Activated naive CD4-positive, alpha-beta T cell treated with anti-CD3 and anti-CD28 coated beads for 36 hours (primary cell): ENCODE results near the gene RNF5. TPM values are rescaled to one million over a fixed set of nuclear protein-coding genes. Genes with fewer than 3 reads are reported as not detected.
A peak's percentile ranks its signal among the peaks of the same experiment; 100 is the strongest.

Source experiments
- CTCF ChIA-PET: fragments of 350-600 bp; sonication (Branson Sonifier 250); formaldehyde crosslinking; loops from one replicate; lab custom pipeline; 2021; ENCODE audit warnings: antibody characterized with exemption; lab: Charles Lee
- DNase-seq: peaks from one replicate; pipeline ENCODE4 v3.0.0-alpha.2; 2020
- H3K27ac Mint-ChIP-seq: one replicate; pipeline ENCODE4 v1.8.0; 2021; ENCODE audit warnings: mild to moderate bottlenecking, mixed read lengths
- H3K27me3 Mint-ChIP-seq: one replicate; pipeline ENCODE4 v1.8.0; 2021; ENCODE audit warnings: low read depth, mixed read lengths
- H3K36me3 Mint-ChIP-seq: one replicate; pipeline ENCODE4 v1.8.0; 2021; ENCODE audit warnings: low read depth, mixed read lengths
- H3K4me1 Mint-ChIP-seq: one replicate; pipeline ENCODE4 v1.8.0; 2021; ENCODE audit warnings: low read depth, mixed read lengths
- H3K4me3 Mint-ChIP-seq: one replicate; pipeline ENCODE4 v1.8.0; 2021; ENCODE audit warnings: mild to moderate bottlenecking, moderate library complexity, mixed read lengths
- H3K9me3 Mint-ChIP-seq: one replicate; pipeline ENCODE4 v1.8.0; 2021; ENCODE audit warnings: mixed read lengths
- intact Hi-C: fragments of 100-400 bp; cut with micrococcal nuclease; formaldehyde crosslinking; loops from one replicate; pipeline ENCODE4 v1.15.1; 2023
- total RNA-seq, 2 experiments: library from RNA; stranded (reverse); gene quantifications; one replicate each; pipeline ENCODE4 v1.2.3, GENCODE V29; 2021

The RNF5 gene
- total RNA-seq, 2 experiments from 2014 or later = 39.5 to 39.9 TPM

DNA sequence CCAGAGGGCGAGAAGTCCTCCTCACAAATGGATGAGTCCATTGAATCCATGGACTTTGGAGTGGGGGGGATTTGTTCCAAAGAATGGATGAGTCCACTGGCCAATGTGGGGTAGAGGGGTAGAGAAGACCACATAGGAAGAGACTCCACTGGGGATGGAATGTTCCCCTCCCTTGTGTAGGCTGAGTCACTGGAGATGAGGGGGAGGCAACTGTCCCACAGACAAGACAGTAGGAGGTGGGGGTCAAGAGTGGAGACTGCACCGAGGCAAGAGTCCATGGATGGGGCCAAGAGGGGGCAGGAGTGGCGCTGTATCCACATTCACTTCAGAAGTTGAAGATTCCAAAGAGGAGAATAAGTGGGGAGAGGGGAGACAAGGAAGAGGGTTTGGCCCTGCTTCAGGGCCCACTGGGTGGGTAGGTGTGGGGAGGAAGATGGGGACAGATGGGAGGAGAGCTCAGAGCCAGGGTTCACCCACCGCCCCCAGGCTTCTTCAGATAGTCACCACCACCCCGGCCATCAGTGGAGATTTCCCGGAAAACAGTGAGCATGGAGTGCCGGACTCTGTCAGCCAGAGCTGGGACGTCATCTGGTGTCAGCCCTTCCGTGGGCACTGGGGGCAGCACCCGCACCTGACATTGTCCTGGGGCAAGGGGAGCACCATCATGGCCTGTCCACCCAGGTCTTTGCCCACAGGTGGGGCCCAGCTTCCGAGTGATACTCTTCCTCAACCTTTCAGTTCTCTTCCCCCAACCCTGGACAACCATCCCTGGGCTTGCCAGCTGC is 9.2 kb upstream of the RNF5 start:
- no peak overlapping the region for H3K27ac Mint-ChIP-seq
- no peaks in the 10 kb centered on the region for H3K9me3 Mint-ChIP-seq
- H3K36me3 Mint-ChIP-seq = peaks cover 26% of the 10 kb centered on the region
- intact Hi-C loops = no loop called here
- DNase-seq = no peak
- CTCF ChIA-PET = no interaction called here
- H3K4me1 Mint-ChIP-seq = peaks cover 19% of the 10 kb centered on the region
- H3K27me3 Mint-ChIP-seq = no peaks in the 10 kb centered on the region
- H3K4me3 Mint-ChIP-seq = no peak overlapping the region

DNA sequence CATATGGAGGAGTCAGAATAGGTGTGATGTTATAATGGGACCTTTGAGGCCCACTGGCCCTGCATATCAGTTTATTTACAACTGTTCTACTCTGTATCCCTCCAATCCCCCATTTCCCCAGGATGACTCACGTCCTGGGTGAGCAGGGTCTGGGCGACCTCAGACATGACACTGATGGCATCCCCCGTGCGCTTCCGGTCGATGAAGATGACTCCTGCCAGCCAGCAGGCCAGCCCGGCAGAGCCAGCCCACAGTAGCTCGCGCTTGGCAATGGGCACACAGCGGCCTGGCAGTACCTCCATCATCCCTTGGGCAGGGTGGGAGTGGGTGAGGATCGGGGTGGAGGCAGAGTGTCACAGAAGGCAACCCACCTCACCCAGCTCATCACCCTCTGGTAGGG is 7.9 kb upstream of the RNF5 start:
- peaks cover 26% of the 10 kb centered on the region for H3K36me3 Mint-ChIP-seq
- H3K27me3 Mint-ChIP-seq = no peaks in the 10 kb centered on the region
- no peak overlapping the region for H3K27ac Mint-ChIP-seq
- intact Hi-C loops = no loop called here
- H3K4me1 Mint-ChIP-seq = peaks cover 30% of the 10 kb centered on the region
- no peaks in the 10 kb centered on the region for H3K9me3 Mint-ChIP-seq
- H3K4me3 Mint-ChIP-seq = no peak overlapping the region
- no peak for DNase-seq
- CTCF ChIA-PET = interaction anchor here (0.6 kb wide), 1 partner anchor 31 kb away, joined by 3 read pairs; no protein-coding TSS in a partner anchor

DNA sequence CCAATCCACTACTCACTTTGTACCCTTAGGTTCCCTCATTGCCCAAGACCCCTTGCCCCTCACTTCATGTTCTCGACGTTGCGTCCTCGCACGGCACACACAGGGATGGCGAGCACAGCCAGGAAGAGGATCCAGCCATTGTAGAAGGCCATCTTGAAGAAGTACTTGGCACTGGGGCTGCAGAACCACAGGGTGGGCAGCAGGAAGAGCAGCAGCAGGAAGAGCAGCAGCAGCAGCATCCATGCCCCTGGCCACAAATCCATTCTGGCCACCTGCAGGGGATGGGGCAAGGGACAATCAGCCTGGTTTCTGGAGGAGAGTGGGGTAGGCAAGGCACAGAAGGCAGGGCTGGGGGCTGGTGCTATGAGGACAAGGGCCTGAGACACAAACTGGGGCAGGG is 7.0 kb upstream of the RNF5 start:
- Mint-ChIP-seq H3K27me3 (no peaks in the 10 kb centered on the region), H3K27ac (no peak overlapping the region), H3K36me3 (peaks cover 21% of the 10 kb centered on the region), H3K4me3 (no peak overlapping the region), H3K4me1 (peaks cover 33% of the 10 kb centered on the region), H3K9me3 (no peaks in the 10 kb centered on the region)
- CTCF ChIA-PET = interaction anchor here (0.7 kb wide), 1 partner anchor 11 kb away, joined by 3 read pairs; no protein-coding TSS in a partner anchor
- intact Hi-C loops = no loop called here
- no peak for DNase-seq

DNA sequence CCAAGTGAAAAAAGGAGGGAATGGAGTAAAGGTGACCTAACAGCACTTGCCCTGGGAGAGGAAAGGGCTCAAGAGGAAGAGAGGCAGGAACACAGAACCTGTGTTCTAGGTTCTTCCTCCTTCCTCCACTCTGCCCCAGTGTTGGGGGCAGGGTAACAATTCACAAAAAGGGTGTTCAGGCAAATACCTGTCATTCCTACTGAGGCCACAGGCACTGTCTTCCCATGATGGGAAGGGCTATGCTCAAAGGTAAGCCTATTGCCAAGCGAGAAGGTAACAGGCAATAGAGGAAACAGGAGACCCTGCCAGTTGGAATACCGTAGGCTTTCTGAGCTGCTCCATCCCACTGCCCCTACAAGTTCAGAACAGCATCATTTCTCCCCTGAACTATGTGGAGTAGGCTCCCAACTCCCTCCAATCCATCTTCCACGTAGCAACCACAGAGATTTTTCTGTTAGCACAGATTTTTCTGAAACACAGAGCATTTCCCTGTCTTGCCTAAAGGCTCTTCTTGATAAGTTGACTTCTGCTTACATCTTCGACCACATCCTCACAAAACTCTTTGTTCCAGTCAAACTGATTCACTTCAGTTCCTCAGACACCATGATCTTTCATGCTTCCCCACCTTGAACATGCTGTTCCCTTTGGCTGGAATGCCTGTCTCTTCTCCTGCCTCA is 5.0 kb upstream of the RNF5 start:
- intact Hi-C loops = no loop called here
- DNase-seq = no peak
- Mint-ChIP-seq H3K4me1 (peaks cover 42% of the 10 kb centered on the region), H3K36me3 (peaks cover 16% of the 10 kb centered on the region), H3K27ac (peak overlapping the region; percentile 20), H3K9me3 (no peaks in the 10 kb centered on the region), H3K4me3 (no peak overlapping the region), H3K27me3 (no peaks in the 10 kb centered on the region)
- CTCF ChIA-PET = no interaction called here

DNA sequence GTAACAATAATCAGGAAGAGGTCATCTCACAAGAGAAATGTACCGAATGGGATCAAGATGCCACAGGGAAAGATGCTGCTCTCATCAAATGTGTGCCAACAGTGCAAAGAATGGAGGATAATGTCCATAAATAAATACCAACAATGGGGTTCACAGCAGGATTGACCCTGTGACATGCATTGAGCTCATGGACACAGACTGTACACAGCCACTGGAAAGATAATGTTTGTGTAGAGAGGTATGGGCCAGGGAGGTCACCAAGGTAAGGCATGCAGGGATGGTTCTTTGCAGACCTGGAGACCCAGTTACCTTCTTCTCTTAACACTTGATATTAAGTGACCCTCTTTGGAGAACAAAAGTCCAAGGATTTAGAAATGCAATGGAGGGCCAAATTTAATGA is 3.8 kb upstream of the RNF5 start:
- H3K4me1 Mint-ChIP-seq = peaks cover 51% of the 10 kb centered on the region
- H3K27ac Mint-ChIP-seq = no peak overlapping the region
- CTCF ChIA-PET = no interaction called here
- no peaks in the 10 kb centered on the region for H3K9me3 Mint-ChIP-seq
- intact Hi-C loops = no loop called here
- no peaks in the 10 kb centered on the region for H3K27me3 Mint-ChIP-seq
- H3K4me3 Mint-ChIP-seq = peak overlapping the region; percentile 5
- DNase-seq = no peak
- H3K36me3 Mint-ChIP-seq = peaks cover 13% of the 10 kb centered on the region

DNA sequence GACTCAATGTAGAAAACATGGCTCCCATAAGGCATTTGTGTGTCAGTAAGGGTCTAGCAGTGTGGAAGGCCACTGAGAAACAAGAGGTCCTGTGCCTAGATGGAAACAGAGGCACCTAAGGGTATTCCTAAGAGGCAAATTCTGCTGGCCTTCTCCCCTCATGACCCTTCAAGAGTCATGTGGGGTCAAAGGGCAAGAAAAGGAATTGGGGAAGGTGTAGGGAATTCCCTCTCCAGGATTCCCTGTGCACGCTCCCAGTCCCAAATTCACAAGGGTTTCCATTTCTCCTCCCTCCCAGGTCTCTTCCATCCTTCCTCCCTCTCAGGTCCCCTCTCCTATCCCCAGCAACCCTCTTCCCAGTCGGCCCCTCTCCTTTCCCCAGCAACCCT is 2.9 kb upstream of the RNF5 start:
- no peaks in the 10 kb centered on the region for H3K27me3 Mint-ChIP-seq
- no peak for DNase-seq
- intact Hi-C loops = loop anchor here (5.0 kb wide), 2 partner anchors 667 to 797 kb away; partner anchors contain the start of gene PSMB8
- no peaks in the 10 kb centered on the region for H3K9me3 Mint-ChIP-seq
- CTCF ChIA-PET = no interaction called here
- peaks cover 7% of the 10 kb centered on the region for H3K36me3 Mint-ChIP-seq
- H3K4me3 Mint-ChIP-seq = peak overlapping the region; percentile 91
- peaks cover 59% of the 10 kb centered on the region for H3K4me1 Mint-ChIP-seq
- peak overlapping the region; percentile 79 for H3K27ac Mint-ChIP-seq

DNA sequence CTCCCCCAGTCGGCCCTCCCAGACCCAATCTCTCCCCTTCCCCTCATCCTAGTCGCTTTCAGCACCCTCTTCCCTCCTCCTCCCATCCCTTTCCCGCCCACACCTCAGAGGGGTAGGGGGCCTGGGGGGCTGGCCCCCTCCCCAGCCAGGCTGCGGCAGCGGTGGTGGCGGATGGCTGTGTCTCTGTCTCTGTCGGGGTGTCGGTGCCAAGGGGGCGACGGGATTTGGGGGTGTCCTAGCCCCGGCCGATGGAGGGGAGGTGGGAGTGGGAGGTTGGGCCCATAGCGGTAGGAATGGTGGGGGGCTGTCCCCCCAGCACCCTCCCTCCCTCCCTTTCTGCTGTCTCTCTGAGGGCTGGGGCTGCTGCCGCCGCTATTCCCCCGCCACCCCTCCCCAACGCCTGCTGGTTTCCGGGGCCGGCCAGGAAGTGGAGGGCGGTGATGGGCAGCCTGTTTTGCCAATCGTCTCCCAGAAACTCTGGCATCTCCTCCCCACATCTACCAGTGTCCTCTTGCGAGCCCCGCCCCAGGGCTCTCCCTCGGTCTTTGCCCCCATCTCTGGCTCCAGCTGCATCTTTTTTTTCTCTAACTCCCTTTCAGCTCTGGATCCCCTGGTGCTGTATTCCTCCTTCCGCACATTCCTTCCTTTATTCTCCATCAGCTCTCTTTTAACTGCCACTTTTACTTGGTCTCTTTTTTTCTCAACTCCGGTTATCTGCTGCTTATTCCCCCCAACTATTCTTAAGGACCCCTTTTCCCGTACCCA is 2.3 kb upstream of the RNF5 start, which contains the start of gene AGPAT1:
Gene AGPAT1, minus strand, starts transcription at position 374 of the 765 bp plus-strand sequence. CDS start 4,588 bp downstream, outside the sequence.
- Mint-ChIP-seq H3K4me1 (peaks cover 64% of the 10 kb centered on the region), H3K9me3 (no peaks in the 10 kb centered on the region), H3K27me3 (no peaks in the 10 kb centered on the region), H3K27ac (peak within 1 kb of the TSS; percentile 96), H3K36me3 (peaks cover 8% of the 10 kb centered on the region), H3K4me3 (peak within 1 kb of the TSS; percentile 91)
- peak; percentile 99 for DNase-seq
- intact Hi-C loops = loop anchor here (1.0 to 5.0 kb wide), 4 partner anchors 279 to 796 kb away; partner anchors contain the start of genes EHMT2 and PSMB8
- CTCF ChIA-PET = interaction anchor here (1.2 to 2.9 kb wide), 2 partner anchors 13 to 19 kb away, joined by 3 to 11 read pairs; no protein-coding TSS in a partner anchor

DNA sequence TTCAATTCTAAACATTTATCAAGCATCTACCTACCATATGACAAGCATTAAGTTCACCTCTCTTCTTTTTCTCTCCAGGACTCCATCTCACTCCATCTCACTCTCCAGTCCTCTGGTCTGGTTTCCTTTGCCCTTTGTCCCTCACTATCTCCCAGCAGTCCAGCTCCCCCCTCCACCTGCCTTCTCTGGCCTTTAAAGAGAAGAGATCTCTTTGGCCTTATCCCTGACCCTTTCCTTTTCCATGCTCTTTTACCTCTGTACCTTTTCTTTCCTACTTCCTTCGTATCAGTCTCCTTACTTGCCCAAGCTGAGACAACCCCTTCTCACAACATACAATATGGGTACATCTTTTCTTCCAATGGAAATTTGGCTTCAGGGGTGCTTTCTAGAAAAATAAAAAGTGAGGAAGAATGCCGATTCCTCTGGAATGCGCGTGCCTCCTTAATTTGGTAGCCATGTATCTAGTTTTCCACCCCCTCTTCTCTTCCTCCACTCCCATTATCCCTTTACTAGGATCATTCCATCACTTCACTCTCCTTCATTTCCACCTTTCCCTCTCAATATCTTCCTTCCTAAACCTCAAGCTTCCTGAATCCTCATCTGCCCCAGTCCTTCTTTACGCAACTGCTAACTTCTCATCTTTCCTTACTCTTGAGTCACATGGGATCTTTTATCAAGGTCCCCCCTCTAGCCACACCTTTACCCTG is 1.6 kb upstream of the RNF5 start:
- Mint-ChIP-seq H3K9me3 (no peaks in the 10 kb centered on the region), H3K36me3 (peaks cover 6% of the 10 kb centered on the region), H3K4me1 (peaks cover 62% of the 10 kb centered on the region), H3K27ac (peak overlapping the region; percentile 96), H3K4me3 (peak overlapping the region; percentile 91), H3K27me3 (no peaks in the 10 kb centered on the region)
- CTCF ChIA-PET = interaction anchor here (1.2 to 2.9 kb wide), 2 partner anchors 12 to 19 kb away, joined by 3 to 11 read pairs; no protein-coding TSS in a partner anchor
- DNase-seq = no peak
- intact Hi-C loops = loop anchor here (1.0 to 5.0 kb wide), 6 partner anchors 22 to 796 kb away; partner anchors contain the start of genes EHMT2, PPT2, PSMB8 and SKIC2

DNA sequence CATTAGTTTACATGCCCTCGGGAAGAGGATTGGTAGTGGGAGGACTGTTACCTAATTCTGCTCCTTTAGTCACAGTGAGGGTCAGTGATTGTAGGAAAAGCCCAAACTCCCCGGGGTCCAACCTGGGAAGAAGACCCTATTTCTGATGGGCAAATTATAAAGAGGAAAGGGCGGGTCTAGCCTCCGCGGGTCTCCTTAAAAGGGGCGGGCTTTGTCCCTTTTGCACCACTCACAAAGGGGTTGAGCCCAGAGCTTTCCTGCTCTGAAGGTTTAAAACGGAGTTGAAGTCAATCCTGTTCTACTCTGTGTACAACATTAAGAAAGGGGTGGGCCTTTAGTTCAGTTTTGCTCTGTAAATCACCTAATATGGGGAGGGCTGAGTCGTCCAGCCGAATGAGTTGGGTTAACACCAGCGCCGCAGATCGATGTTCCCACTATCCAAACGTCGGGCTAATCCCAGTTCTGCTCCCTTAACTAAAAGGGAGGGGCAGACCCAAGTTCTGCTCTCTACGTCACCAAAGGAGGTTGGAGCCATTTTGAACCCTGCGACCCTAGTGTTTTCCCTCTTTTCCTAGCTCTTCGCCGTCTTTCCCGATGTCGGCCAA is 920 bp upstream of the RNF5 start:
- H3K36me3 Mint-ChIP-seq = peaks cover 6% of the 10 kb centered on the region
- H3K27me3 Mint-ChIP-seq = no peaks in the 10 kb centered on the region
- peaks cover 62% of the 10 kb centered on the region for H3K4me1 Mint-ChIP-seq
- peak overlapping the region; percentile 91 for H3K4me3 Mint-ChIP-seq
- CTCF ChIA-PET = interaction anchor here (1.2 to 2.9 kb wide), 2 partner anchors 11 to 18 kb away, joined by 3 to 11 read pairs; no protein-coding TSS in a partner anchor
- peak; percentile 52 for DNase-seq
- peak overlapping the region; percentile 96 for H3K27ac Mint-ChIP-seq
- intact Hi-C loops = loop anchor here (1.0 to 5.0 kb wide), 5 partner anchors 23 to 795 kb away; partner anchors contain the start of genes PPT2, PSMB8 and SKIC2
- no peaks in the 10 kb centered on the region for H3K9me3 Mint-ChIP-seq

DNA sequence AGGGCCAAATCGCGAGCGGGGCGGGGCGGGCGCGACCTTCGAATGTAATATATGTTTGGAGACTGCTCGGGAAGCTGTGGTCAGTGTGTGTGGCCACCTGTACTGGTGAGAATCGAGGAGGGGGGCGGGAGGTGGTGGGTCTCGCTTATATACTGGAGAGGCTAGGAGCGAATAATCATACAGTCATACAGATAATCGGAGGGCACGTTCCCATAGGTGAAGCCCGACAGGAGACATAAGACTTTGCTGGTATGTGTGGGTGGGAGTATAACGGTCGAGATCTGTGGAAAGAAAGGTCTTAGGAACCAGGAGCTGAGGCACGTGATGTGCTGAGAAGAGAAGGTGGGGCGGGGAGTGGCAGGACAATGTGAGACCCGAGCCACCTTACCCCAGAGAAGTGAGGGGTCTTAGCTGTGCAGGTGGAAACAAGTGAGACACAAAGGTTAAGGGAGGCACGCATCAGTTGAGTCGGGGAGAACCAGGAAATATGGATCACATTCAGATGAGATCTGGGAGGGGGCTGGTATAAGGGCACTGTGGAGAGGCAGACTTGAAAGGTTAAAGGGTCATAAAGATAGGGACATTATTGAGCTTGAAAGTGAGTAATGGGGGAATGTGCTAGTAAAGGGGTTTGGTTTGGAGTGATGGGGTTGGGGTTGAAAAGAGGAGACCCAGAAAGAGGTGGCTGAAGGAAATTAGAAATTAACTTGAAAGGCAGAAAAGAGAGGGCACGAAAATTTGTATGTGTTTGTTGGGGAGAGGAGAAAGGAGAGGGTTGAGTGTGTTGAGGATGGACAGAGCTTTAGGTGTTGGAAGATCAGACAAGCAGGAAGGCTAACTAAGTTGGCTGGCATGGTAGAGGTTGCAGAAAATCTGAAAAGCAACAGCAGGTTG is 589 bp downstream of the RNF5 start:
- peak overlapping the region; percentile 91 for H3K4me3 Mint-ChIP-seq
- peaks cover 61% of the 10 kb centered on the region for H3K4me1 Mint-ChIP-seq
- CTCF ChIA-PET = interaction anchor here (1.0 to 2.9 kb wide), 3 partner anchors 9 to 17 kb away, joined by 3 to 11 read pairs (median 5); no protein-coding TSS in a partner anchor
- DNase-seq = no peak
- no peaks in the 10 kb centered on the region for H3K27me3 Mint-ChIP-seq
- no peaks in the 10 kb centered on the region for H3K9me3 Mint-ChIP-seq
- intact Hi-C loops = loop anchor here (1.0 to 5.0 kb wide), 8 partner anchors 12 to 794 kb away; partner anchors contain the start of genes ABHD16A, ATF6B, GPANK1 and PBX2
- peak overlapping the region; percentile 96 for H3K27ac Mint-ChIP-seq
- H3K36me3 Mint-ChIP-seq = peaks cover 6% of the 10 kb centered on the region
